Aorta (tissue), 5 donors: ENCODE measurements around the gene ZEB2. TPM values are rescaled to one million over a fixed set of nuclear protein-coding genes. Genes with fewer than 3 reads are reported as not detected.

Experiments used
- ATAC-seq: fragments of 200-7000 bp; cut with Tn5 transposase; one replicate; pipeline ENCODE4 v1.9.1; 2022; ENCODE audit warnings: moderate library complexity; ENCODE audit not compliant: low FRiP score
- DNase-seq, 2 donors: peaks; one replicate each; pipeline ENCODE4 v3.0.0-alpha.2; 2020
- H3K27ac ChIP-seq, 2 donors: one replicate each; pipeline ENCODE4 v1.5.1; 2013; ENCODE audit warnings: low read length in 2 of 2, mild to moderate bottlenecking in 2 of 2, moderate library complexity in 2 of 2, control low read depth in 1 of 2, inconsistent platforms in 1 of 2, low read depth in 1 of 2
- H3K27me3 ChIP-seq, 2 donors: one replicate each; pipeline ENCODE4 v1.6.1; 2013; ENCODE audit warnings: control low read depth in 1 of 2, low read length in 1 of 2, mild to moderate bottlenecking in 1 of 2, moderate library complexity in 1 of 2; ENCODE audit not compliant: insufficient read depth in 2 of 2, control insufficient read depth in 1 of 2
- H3K36me3 ChIP-seq, 2 donors: one replicate each; pipeline ENCODE4 v1.6.1; 2013; ENCODE audit warnings: control low read depth in 1 of 2, low read length in 1 of 2, mild to moderate bottlenecking in 1 of 2; ENCODE audit not compliant: insufficient read depth in 2 of 2, control insufficient read depth in 1 of 2
- H3K4me1 ChIP-seq, 2 donors: one replicate each; pipeline ENCODE4 v1.6.1; 2013; ENCODE audit warnings: low read length in 2 of 2, control low read depth in 1 of 2, mild to moderate bottlenecking in 1 of 2, moderate library complexity in 1 of 2; ENCODE audit not compliant: insufficient read depth in 2 of 2, control insufficient read depth in 1 of 2
- H3K4me3 ChIP-seq, 2 donors: one replicate each; pipeline ENCODE4 v1.5.1; 2013; ENCODE audit warnings: low read length in 2 of 2, control low read depth in 1 of 2, mild to moderate bottlenecking in 1 of 2
- H3K9me3 ChIP-seq: one replicate; pipeline ENCODE4 v1.6.1; 2013; ENCODE audit warnings: mild to moderate bottlenecking, low read length; ENCODE audit not compliant: control insufficient read depth
- WGBS, 2 donors: extraction: QIAGEN DNeasy Blood & Tissue Kit; methylation state at CpG; one replicate each; pipeline ENCODE4 v1.1.7; 2013; 5-methylcytosine and 5-hydroxymethylcytosine counted together
- intact Hi-C, 2 donors: fragments of 100-400 bp; cut with DNase I; formaldehyde crosslinking; loops; one replicate each; pipeline versions ENCODE4 v1.14.2 to v1.15.0; 2022
- polyA plus RNA-seq, 2 donors: library from polyadenylated mRNA; stranded (reverse); fragments of 200-250 nt; gene quantifications; one replicate each; pipeline ENCODE4 v1.2.3, GENCODE V29; 2013
- total RNA-seq, 2 donors: library from RNA; stranded (reverse); fragmentation: NEBNext Ultra II Directional; extraction: Animal tissue kit (Norgen Biotek cat#: 25700); gene quantifications; one replicate each; pipeline ENCODE4 v1.2.1, GENCODE V29; 2021
- donor health status: healthy with polysubstance abuse.
- donor health status: Bipolar disorder and iron deficiency.
- donor health status: DM: no; HTN: no; CAD: no.
- donor health status: DM: no; HTN: no; CAD: no.
- donor health status: DM: yes; HTN: yes; CAD: no.

ZEB2 gene
- total and polyA plus RNA-seq, 4 donors: 38.7 to 301 (median 121) TPM

- Histone ChIP-seq H3K27ac (no peak overlapping the region), H3K9me3 (no peaks in the 10 kb centered on the region), H3K4me1 (peaks cover 4 to 18% of the 10 kb centered on the region in 2 donors), H3K36me3 (no peaks in the 10 kb centered on the region), H3K27me3 (no peaks in the 10 kb centered on the region), H3K4me3 (no peak overlapping the region)
- DNase-seq: no peak
- 45 to 48% methylated on average over 4 of the region's 4 CpGs for WGBS, 2 donors
- ATAC-seq: no peak
- intact Hi-C loops: no loop called here
Measured at GRCh38 chr2:144477281-144477956, 42.5 kb downstream of the ZEB2 start.

- Histone ChIP-seq H3K4me1 (peaks cover 4 to 18% of the 10 kb centered on the region in 2 donors), H3K36me3 (no peaks in the 10 kb centered on the region)
Measured at GRCh38 chr2:144476682-144477081, 43.2 kb downstream of the ZEB2 start.

GRCh38 chr2:144475569-144476275 is 44.2 kb downstream of the ZEB2 start:
- Histone ChIP-seq H3K4me1 (peaks cover 4 to 23% of the 10 kb centered on the region in 2 donors), H3K9me3 (no peaks in the 10 kb centered on the region), H3K27ac (no peak overlapping the region), H3K4me3 (no peak overlapping the region), H3K27me3 (no peaks in the 10 kb centered on the region), H3K36me3 (no peaks in the 10 kb centered on the region)
- ATAC-seq (no peak), DNase-seq (no peak)
- intact Hi-C loops: no loop called here
- 81% methylated on average over 6 of the region's 6 CpGs for WGBS, 2 donors

More at GRCh38 chr2:144476682-144477081, 43.2 kb downstream of the ZEB2 start:
- ATAC-seq (no peak), DNase-seq (no peak)
- Histone ChIP-seq H3K4me3 (no peak overlapping the region), H3K9me3 (no peaks in the 10 kb centered on the region), H3K27ac (no peak overlapping the region), H3K27me3 (no peaks in the 10 kb centered on the region)
- intact Hi-C loops: no loop called here
- 24% methylated on average over 1 of the region's 1 CpG for WGBS, 2 donors

GRCh38 chr2:144475044-144475443 is 44.9 kb downstream of the ZEB2 start:
- Histone ChIP-seq H3K4me1 (peaks cover 1 to 21% of the 10 kb centered on the region in 2 donors), H3K36me3 (no peaks in the 10 kb centered on the region), H3K9me3 (no peaks in the 10 kb centered on the region), H3K27me3 (no peaks in the 10 kb centered on the region), H3K4me3 (no peak overlapping the region), H3K27ac (no peak overlapping the region)
- WGBS, 2 donors: 64 to 67% methylated on average over 2 of the region's 2 CpGs
- intact Hi-C loops: no loop called here
- DNase-seq (no peak), ATAC-seq (no peak)

GRCh38 chr2:144474017-144474416 is 45.9 kb downstream of the ZEB2 start:
- Histone ChIP-seq H3K4me3 (no peak overlapping the region), H3K9me3 (no peaks in the 10 kb centered on the region), H3K4me1 (peaks cover 1 to 15% of the 10 kb centered on the region in 2 donors), H3K36me3 (no peaks in the 10 kb centered on the region), H3K27ac (no peak overlapping the region), H3K27me3 (no peaks in the 10 kb centered on the region)
- intact Hi-C loops: no loop called here
- no peak for DNase-seq
- 73 to 74% methylated on average over 5 of the region's 5 CpGs for WGBS, 2 donors
- ATAC-seq: no peak

- Histone ChIP-seq H3K36me3 (no peaks in the 10 kb centered on the region), H3K4me3 (no peak overlapping the region), H3K27ac (peak overlapping the region in 1 of 2 donors; percentile 35), H3K9me3 (no peaks in the 10 kb centered on the region), H3K4me1 (peaks cover 1 to 14% of the 10 kb centered on the region in 2 donors), H3K27me3 (no peaks in the 10 kb centered on the region)
- DNase-seq (no peak), ATAC-seq (no peak)
- WGBS, 2 donors: 5 to 12% methylated on average over 2 of the region's 2 CpGs
- intact Hi-C loops: no loop called here
Measured at GRCh38 chr2:144472911-144473310, 47.0 kb downstream of the ZEB2 start.

- no peak for DNase-seq
- H3K27me3 ChIP-seq: no peaks in the 10 kb centered on the region
- H3K4me1 ChIP-seq: peaks cover 1 to 12% of the 10 kb centered on the region in 2 donors
- intact Hi-C loops: no loop called here
- 78 to 82% methylated on average over 2 of the region's 2 CpGs for WGBS, 2 donors
- no peaks in the 10 kb centered on the region for H3K36me3 ChIP-seq
- H3K27ac ChIP-seq: no peak overlapping the region
- ATAC-seq: no peak
- no peaks in the 10 kb centered on the region for H3K9me3 ChIP-seq
- H3K4me3 ChIP-seq: no peak overlapping the region
Measured at GRCh38 chr2:144472046-144472412, 47.9 kb downstream of the ZEB2 start.

- H3K4me1 ChIP-seq: peaks cover 3 to 8% of the 10 kb centered on the region in 2 donors
- intact Hi-C loops: no loop called here
- H3K9me3 ChIP-seq: no peaks in the 10 kb centered on the region
- no peaks in the 10 kb centered on the region for H3K27me3 ChIP-seq
- H3K36me3 ChIP-seq: no peaks in the 10 kb centered on the region
- WGBS, 2 donors: 70 to 72% methylated on average over 2 of the region's 2 CpGs
- DNase-seq: no peak
- no peak overlapping the region for H3K27ac ChIP-seq
- no peak overlapping the region for H3K4me3 ChIP-seq
- no peak for ATAC-seq
Measured at GRCh38 chr2:144471305-144472045, 48.4 kb downstream of the ZEB2 start.
